Fibroblast of skin of abdomen (primary cell): ENCODE data around the gene FABP7. TPM values are rescaled to one million over a fixed set of nuclear protein-coding genes. Genes with fewer than 3 reads are reported as not detected.
"Not testable (repeated sequence)": the region's sequence is repeated elsewhere in the genome, so short reads cannot be mapped to it uniquely, and the experiment has no call there.

Source experiments
- DNase-seq: peaks from one replicate; pipeline ENCODE4 v3.0.0-alpha.2; 2013
- polyA plus RNA-seq, 2 experiments: library from polyadenylated mRNA; unstranded; fragments of 120-200 nt; gene quantifications; one replicate each; pipeline ENCODE4 v1.2.1, GENCODE V29; 2013; ENCODE audit not compliant: insufficient read length in 2 of 2

Gene FABP7
- polyA plus RNA-seq (2013, experiment 1 of 2; ENCODE audit: insufficient read length), result 0.46 TPM
- 0.57 TPM for polyA plus RNA-seq (2013, experiment 2 of 2; ENCODE audit: insufficient read length)

DNA sequence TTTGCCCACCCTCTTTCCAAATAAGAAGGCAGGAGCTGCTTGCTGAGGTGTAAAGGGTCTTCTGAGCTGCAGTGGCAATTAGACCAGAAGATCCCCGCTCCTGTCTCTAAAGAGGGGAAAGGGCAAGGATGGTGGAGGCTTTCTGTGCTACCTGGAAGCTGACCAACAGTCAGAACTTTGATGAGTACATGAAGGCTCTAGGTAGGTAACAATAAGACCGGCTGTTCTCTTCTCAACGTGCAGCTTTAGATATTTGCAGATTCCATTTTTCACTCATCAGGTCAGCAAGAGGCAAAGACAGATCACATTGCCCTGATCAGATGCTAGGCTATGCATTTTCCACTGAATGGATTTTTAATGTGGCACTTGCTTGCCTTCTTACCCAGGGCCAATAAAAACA lies at the start of gene FABP7:
Gene FABP7 (plus strand): TSS at position 50 of the 400 bp plus-strand sequence. CDS start 79 bp downstream, at position 129.
- DNase-seq, result no peak

DNA sequence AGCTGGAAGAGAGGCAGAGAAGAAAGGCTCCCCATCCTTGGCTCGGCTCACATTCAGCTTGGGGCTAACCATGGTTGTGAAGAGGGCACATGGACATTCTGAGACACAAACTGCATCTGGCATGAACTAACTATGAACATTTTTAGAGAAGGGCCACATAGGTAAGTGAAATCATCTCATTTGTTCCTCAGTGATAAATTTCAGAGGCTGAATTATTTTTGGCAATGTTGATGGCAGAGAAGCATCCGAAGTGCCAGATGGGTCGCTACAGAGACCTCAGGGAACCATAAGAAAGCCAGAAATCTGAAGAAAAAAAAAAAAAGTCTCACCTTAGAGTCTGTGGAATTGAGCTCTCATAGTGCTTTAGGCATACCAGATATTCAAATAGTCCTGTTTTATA lies 49.2 kb upstream of the FABP7 start:
- no peak for DNase-seq

DNA sequence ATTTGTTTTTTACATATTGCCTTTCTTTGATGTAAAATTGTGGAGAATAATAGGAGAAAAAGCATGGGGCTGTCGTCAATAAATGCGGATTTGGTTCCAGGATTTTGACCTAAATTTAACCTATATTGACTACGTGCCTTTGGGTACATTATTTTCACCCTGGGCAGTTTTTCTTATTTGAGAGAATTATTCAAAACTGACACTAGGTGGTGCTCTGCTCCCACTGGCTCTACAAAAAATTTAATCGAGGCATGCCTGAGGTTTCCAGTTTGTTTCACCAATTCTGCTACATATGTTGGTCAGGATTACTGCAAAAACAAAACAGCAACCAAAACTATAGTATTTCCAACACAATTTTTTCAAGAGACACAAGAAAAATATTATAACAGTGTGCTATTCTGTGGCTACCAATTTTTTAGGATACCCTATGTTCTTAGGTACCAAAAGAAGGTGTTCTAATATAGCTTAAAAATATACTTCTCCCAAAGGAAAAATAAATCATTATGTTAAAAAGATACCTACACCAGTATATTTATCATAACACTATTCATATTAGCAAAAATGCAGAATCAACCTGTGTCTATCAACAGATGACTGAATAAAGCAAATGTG lies 48.6 kb upstream of the FABP7 start:
- peak; percentile 52 for DNase-seq

DNA sequence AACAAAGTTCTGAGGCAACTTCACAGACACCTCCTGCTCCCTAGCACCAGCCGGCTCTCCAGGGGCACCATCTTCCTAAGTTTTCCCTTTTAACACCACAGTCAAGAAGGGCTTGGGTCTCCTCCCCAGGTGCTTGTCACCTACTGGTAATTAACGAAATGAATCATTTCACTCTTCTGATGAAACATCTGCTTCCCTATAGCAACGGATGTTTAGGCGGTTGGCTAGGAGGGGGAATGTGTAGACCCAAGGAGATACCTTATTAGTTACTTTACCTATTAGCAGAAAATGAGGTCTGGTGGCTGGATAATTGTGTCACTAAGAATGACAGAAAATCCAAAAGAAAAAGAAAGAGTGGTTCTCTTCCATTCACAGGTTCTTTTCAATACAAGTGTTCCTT lies 46.3 kb upstream of the FABP7 start:
- DNase-seq, result no peak

DNA sequence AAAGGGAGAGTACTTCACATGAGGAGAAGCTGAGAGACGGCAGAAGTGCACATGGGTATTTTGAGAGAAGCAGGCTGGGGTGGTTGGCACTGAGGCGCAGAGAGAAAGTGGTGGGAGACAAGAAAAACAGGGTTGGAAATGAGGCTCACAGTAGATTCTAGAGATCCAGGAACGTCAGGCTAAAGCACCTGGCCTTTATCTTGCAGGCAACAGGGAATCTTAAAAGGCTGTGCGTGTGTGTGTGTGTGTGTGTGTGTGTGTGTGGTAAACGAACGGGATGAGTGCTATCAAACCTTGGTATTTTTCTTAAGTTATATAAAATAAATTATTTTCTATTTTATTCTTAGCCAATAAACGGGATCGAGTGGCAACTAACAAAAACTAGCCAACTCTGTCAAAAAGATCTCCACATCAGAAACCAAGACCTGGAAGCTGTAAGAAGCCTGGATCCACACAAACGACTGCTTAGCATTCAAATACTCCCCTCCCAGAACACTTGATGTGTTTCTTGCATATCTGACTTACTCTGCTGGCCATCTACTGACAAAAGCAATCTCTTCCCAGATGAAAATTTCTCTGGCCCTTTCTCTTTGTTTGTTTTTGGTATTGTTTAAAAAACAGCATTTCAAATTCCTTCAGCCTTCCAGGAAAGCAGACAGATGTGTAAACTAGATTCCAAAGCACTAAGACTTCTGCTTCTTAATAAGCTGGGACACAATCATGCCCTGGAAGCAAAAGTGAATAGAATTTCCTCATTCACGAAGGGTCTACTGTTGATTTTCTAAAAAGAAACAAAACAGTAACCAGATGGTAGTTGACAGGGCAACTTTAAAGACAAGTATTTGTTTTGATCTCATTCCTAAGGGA lies 44.8 kb upstream of the FABP7 start:
- no peak for DNase-seq

DNA sequence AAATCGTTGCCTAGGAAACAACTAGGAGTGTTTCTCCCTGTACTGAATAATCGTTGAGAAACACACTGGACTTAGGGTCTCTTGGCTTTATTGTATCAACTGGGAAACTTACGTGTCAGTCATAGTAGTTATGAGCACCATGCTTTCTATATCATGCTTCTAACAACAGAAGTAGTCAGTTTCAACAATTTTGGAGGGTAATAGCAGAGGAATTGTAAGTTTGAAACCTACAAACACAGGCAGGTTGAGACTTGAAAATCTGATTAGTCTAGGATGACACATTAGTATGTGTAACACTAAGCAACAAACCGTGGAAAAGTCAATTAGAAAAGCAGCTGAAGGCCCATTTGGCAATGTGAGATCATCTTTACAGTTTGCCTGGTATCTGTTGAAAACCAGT lies 43.9 kb upstream of the FABP7 start:
- DNase-seq, result no peak

DNA sequence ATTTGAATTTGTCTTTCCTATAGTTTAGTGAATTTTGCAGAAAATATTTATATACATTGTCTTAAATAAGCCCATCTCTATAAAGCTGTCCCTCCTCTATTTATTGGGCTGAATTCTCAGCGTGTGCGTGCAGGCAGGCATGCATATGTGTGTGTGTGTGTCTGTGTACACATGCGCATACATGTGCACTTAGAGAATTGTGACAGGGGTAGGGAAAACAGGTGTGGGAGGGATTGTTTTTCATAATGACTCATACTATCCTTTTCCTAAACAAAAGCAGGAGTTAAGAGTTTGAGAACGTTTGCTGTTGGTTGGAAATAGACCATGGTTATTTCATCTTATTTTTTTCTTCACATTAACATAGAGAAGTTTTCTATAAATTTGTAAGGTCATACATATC lies 43.4 kb upstream of the FABP7 start:
- no peak for DNase-seq

DNA sequence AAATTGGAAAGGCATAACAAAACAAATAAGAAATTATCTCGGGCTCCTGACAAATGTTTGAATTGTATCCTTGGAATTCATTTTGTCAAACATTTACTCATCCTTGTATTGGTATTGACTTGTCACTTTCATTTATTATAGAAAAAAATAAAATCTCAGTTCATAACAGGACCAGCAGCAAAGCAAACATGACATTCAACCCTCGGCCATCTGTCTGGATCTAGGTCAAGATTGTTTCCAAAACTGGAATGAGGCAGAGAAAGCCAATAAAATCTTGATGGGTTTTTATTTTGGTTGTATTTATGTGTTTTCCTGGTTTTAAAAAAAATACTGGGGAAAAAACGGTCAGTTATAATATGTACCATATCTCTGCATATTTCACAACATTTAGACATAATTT lies 42.9 kb upstream of the FABP7 start:
- DNase-seq, result no peak

DNA sequence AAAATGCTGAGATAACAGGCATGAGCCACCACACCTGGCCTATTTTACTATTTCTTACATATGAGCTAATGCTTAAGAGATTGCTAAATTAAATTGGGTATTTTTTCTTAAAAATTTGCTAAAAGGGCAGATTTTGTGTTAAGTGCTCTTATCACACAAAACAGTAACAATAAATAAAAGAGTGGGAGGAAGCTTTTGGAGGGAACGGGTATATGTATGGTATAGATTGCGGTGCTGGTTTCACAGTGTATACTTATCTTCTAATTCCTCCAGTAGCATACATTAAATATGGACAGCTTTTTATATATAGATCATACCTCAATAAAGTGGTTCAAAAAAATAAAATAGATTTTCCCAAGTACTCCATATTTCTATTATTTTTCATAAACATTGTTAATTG lies 39.4 kb upstream of the FABP7 start:
- no peak for DNase-seq

DNA sequence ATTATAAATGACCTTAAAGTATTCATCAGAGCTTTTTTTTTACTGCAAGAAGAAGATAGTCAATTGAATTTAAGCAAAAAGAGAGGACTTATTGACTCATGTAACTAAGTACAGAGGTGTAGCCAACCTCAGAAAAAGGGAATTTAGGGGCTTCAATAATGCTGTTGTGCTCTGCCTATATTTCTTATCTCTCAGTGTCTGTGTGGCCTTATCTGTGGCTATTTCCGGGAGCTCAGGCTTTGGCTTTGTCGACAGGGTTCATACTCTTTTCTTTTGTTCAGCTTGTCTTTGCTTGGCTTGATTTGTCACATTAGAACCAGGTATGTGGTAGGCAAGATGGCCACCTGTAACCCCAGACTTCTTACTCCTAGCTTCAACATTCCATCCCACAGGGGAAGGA lies 38.6 kb upstream of the FABP7 start:
- no peak for DNase-seq

DNA sequence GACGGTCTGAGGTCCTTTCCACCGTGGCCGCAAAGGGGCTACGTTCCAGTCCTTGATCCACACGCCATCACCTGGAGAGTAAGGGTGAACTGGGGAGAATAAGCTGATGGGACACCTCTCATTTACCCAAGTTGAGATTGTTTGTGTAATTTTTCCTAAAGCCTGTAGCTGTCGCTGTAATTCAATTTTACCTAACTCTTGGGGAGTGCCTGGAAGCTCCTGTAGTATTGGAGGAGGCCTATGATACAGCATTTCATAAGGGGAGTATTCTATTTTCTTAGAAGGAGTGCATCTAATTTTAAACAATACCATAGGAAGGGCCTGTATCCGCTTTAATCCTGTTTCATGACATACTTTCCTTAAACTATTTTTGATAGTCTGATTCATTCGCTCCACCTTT lies 35.3 kb upstream of the FABP7 start:
- not testable (repeated sequence) for DNase-seq

DNA sequence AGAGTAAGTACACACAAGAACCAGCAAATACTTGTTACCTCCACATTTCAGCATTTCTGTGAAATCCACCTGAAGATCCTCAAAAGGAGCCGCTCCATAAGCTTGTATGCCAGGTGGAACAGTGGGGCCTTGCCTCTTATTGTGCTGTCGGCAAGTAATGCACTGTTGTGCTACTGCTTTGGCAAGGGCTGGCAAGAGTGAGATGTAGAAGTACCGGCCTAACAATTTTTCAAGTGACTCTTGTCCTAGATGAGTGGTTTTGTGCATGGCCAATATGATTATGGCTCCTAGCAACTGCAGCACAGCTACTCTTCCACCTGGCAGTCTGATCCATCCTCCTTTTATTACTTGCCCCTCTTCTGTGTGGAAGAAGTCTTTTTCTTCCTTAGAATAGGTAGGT lies 34.7 kb upstream of the FABP7 start:
- DNase-seq, result not testable (repeated sequence)

DNA sequence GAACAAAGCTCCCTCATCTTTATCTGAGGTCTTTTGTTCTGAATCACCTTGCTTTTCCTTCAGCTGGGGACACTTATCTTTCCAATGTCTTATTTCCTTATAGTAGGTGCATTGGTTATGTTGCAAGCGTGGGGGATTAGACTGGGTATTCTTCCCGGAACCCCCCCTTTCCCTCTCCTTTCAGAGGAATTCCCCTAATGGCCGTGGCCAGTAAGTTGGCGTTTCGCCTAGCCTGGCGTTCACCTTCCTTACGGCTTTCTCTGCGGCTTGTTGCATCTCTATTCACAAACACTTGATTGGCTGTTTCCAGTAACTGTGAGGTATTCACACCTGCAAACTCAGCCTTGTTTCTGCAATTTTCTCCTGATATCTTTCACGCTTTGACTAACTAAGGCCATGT lies 32.8 kb upstream of the FABP7 start:
- no peak for DNase-seq

DNA sequence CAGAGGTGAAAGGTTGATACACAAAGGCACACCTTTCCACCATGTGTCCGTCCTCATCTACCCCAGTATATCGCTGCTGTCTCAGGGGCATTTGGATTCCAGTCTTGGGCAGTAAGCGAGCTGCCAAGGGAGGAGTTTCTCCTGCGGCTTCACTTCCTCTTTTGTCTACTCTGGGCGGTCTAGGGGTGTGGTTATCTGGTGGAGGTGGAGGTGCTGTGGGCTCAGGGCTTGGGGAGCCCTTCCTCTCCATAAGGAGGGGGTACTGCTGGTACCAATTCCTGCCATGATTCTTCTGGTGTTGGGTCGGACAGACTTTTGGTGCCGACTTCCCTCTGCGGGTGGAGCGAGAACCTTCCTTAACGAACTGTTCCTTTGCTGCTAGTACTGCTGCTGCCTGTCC lies 31.9 kb upstream of the FABP7 start:
- DNase-seq, result no peak

DNA sequence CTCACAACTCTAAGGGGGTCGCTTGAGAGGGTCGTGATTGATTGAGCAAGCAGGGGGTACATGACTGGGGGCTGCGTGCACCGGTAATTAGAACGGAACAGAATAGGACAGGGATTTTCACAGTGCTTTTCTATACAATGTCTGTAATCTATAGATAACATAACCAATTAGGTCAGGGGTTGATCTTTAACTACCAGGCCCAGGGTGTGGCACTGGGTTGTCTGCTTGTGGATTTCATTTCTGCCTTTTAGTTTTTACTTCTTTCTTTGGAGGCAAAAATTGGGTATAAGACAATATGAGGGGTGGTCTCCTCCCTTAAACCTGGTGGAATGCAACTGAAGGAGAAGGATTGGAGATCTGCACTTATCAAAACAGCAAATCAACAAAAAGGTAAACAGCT lies 30.6 kb upstream of the FABP7 start:
- not testable (repeated sequence) for DNase-seq

DNA sequence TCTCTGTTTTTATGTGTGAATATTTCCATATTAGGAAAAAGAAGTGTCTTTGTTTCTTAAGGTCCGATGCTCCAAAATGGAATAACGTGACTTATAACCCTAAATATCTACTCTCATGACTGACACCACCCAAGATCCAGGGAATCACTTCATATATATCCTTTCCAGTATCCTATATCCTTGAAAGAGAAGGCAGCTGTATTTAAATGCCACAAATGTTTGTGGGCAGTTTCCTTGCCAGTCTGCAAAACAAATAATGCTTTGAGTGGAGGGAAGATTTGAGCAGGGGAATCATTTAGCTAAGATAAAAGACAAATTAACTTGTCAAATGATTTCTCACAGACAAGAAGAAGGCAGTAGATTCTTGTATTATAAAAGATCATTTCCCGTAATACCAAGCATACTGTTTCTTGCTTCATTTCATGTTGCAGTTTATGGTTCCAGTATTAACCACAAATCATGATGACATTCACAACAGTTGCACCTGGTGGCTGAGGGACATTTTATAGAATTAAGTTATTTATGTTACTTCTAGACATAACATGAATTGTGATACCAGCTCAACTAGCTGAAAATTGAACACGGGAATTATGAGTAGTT lies 30.0 kb upstream of the FABP7 start:
- DNase-seq, result no peak

DNA sequence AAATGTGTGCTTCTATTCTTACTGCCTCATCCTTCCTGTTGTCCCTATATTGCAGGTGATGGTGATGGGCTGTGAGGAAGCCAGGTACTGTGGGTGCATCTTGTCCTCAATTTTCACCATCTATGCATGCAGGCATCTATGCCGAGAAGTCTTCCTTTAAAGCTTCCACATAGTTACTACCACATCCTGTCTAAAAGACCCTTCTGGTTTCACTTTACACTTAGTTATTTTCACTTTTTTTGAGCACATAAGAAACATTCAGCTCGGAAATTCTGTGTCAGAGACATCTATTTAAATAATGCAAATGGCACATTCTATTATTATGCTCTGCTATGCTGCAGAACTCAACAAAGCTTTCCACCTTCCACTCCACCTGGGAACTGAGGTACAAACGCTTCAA lies 28.2 kb upstream of the FABP7 start:
- DNase-seq, result no peak

DNA sequence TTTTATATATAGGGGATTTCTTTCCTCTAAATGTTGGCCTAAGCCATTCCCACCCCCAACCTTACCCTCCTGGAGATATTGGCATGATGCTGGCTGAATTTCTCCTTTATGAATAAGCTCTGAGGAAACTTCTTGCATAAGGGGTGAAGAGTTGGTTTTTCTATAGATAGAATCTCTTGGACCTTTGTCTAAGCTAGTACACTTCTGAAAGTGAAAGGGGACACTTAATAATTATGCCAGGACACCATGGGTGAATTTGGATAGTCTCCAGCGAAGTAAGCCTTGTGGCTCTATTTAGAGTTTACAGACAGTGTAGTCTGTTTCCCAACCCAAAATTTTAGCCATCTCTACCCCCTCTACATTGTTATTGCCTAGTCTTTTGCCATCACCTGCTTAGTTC lies 27.1 kb upstream of the FABP7 start:
- no peak for DNase-seq

DNA sequence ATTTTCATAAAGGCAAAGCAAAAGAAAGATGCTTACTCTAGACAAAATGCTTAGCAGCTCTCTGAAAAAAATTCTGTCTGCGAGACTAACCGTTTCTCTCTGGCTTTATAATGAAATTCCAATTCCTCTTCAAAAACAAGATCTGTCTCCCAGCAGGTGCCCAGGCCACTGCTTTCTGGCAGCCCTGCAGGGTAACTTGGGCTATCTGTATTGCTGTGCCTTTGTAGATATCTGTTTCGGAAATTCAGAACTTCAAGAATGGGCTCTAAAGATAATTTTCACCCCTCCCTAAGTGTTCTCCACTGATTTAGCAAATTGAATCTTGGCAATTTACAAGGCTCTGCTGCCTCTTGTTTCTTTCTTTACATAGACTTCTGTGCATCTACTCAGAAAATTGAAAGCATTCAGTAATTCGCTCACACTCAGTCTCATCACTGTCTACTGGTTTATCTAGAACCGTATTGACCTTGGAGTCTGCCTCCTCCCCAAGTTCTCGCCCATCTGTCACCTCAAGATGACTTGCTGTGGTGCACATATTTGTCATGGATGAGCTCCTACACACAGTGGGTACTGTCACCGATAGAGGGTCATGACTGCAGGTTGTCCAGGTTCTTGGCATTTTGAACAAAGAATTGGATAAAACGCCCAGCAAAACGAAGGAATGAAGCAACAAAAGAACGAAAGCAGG lies 26.4 kb upstream of the FABP7 start:
- DNase-seq, result no peak

DNA sequence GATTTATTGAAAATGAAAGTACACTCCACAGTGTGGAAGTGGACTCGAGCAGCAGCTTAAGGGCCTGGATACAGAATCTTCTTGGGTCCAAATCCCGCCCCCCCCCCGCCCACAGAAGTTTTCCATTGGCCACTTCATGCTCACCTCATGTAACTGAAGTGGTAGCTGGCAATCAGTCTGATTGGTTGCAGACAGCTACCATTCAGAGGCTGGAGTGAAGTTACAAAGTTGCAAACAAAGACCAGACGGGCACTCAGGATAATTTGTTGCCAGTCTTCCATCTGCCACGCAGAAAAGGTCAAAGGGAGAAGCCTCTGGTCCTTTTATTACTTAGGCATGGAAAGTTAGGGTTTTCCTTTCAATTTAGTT lies 25.8 kb upstream of the FABP7 start:
- no peak for DNase-seq

DNA sequence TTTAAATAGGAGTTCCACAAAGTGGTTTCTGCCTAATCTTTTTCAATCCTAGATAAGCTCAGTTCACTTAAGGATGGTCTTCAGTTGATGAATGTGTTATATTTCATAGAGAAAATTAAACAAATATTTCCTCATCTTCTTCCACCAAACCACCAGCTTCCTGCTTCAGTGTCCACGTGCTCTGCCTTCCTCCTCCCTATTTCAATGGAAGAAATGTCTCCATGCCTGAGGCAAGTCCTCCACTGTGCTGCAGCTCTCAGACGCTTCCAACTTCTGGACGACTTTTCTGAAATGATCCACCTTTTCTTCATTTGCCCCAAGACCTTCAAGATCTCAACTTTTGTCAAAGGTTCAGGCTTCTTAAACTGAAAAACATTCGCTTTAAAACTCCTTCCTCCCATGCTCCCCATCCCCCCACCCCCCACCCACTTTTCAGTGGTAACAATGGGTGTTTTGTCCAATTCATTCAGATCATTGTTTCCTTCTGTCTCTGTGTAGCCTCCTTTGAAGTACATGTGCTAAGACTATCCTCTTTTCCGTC lies 25.3 kb upstream of the FABP7 start:
- no peak for DNase-seq

DNA sequence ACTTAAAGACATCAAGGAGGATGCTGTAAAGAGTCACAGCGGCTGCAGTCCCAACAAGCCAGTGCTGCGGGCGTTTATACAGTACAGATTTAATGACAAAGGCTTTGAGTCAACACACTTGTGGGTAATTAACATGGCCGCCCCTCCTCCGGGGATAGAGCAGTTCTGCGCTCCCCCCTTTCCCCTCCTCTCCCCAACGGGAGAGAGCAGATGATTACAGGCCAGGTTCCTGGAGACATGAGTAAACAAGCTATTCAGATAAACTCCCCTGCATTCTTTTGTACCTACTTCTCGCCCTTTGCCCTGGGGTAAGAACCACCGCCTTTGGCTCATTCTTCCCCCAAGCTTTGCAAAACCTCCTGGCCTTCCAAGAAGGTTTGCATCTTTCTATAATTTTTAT lies 23.6 kb upstream of the FABP7 start:
- DNase-seq, result no peak

DNA sequence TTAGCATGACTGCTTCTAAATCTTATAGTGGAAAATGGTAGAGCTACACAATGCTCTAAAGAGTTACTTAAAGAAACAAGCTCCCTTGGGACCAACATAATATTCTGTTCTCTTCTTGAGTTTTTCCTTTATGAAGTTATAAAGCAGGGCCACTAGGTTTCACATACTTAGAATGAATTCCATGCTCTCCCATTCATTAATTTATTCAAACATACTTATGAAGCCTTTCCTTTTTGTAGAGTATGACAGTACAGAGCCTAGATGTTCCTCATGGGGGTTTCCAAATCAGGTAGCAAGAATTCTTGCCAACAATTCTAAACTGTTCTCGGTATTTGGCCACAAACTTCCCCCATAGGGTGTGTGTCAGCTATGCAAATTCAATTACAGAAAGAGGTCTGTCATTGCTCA lies 20.6 kb upstream of the FABP7 start:
- no peak for DNase-seq
